Stimulated activated CD8-positive, alpha-beta memory T cell treated with anti-CD3 and anti-CD28 coated beads, Interleukin-15, amount 100 ng/mL, for 1 hour (primary cell): Measurements from ENCODE around the gene ZNF318.

Source experiments
- DNase-seq: peaks from one replicate; pipeline ENCODE4 v3.0.0-alpha.2; 2020; ENCODE audit warnings: low read depth

Gene ZNF318

DNA sequence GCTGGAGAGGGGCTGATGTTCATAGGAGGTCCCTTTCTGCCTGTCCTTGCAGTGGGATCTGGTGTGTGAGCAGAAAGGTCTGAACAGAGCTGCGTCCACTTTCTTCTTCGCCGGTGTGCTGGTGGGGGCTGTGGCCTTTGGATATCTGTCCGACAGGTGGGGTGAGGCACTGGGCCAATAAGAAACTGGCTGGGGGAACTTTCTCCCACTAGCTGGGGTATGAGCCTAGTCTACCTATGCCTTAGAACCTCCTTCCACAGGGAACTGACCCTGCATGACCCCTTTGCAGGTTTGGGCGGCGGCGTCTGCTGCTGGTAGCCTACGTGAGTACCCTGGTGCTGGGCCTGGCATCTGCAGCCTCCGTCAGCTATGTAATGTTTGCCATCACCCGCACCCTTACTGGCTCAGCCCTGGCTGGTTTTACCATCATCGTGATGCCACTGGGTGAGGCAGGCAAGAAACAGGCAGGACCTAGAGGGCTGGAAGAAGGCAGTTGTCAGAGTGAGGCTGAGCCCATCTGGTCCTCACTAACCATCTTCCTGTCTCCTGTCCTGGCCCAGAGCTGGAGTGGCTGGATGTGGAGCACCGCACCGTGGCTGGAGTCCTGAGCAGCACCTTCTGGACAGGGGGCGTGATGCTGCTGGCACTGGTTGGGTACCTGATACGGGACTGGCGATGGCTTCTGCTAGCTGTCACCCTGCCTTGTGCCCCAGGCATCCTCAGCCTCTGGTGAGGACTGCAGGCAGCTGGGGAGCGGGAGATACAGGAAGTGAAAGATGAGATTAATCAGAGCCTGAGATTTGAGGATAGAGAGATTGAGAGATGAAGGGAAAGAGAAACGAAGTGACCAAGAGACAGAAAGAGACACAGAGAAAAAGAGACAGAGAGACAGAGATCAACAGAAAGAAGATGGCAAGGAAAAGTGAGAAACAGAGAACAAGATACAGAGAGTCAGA lies 69.8 kb downstream of the ZNF318 start:
- DNase-seq: no peak

GRCh38 chr6:43298565-43299337 lies 70.7 kb downstream of the ZNF318 start:
- DNase-seq: no peak

DNA sequence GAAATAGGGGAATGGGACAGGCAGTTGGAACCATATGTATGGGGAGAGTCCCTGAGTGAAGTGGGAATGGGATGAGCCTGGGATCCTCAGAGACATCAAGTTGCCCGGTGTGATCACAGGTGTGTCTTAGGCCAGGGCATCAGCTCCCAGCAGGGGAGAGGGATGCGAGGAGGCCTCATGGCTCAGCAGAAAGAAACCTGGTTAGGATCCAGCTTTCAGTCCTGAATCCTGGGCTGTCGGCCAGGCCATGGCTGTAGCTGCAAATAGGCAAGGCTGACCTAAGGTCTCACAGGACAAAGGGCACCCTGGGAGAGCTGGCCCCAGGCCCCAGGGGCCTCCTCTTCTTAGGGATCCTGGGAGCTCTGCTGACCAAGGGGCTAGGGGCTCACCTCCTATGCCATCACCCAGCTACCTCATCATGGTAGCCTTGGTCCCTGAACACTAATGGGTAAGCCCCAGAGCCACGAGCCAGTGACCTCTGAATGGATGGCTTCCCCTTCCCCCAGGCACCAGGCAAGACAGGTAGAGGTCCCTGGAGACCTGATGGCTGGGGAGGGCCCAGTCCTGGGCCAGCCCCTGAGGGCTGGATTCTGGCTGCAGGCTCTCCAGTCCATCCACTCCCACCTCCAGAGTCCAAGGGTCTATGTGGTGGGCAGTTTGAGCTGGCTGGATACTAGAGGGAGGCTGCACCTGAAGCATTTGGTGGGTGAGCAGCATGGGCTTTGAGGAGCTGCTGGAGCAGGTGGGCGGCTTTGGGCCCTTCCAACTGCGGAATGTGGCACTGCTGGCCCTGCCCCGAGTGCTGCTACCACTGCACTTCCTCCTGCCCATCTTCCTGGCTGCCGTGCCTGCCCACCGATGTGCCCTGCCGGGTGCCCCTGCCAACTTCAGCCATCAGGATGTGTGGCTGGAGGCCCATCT lies 71.5 kb downstream of the ZNF318 start, which contains the start of gene SLC22A7:
SLC22A7 (plus strand) TSS at position 617 of the 921 bp plus-strand sequence; CDS start at position 716, 99 bp downstream.
- no peak for DNase-seq

- no peak for DNase-seq
These were observed 72.5 kb downstream of the ZNF318 start for GRCh38 chr6:43296780-43297497.

- DNase-seq: no peak
These were observed 74.0 kb downstream of the ZNF318 start for GRCh38 chr6:43295456-43295855.

GRCh38 chr6:43294536-43294935 lies 74.9 kb downstream of the ZNF318 start:
- no peak for DNase-seq

DNA sequence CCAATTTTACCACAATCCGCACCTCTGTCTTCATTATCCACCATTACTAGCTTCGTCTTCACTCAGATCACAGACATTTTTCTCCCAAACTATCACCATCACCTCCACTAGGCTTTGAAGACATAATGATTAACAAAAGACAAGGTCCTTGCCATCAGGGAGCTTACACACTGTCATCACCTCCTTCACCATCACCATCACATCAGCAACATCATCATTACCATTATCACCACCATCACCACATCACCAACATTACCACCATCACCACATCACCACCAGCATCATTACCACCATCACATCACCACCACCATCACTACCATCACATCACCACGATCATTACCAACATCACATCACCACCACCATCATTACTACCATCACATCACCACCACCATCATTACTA lies 75.7 kb downstream of the ZNF318 start:
- DNase-seq: no peak

- no peak for DNase-seq
These were observed 76.6 kb downstream of the ZNF318 start for GRCh38 chr6:43292763-43293318.

DNA sequence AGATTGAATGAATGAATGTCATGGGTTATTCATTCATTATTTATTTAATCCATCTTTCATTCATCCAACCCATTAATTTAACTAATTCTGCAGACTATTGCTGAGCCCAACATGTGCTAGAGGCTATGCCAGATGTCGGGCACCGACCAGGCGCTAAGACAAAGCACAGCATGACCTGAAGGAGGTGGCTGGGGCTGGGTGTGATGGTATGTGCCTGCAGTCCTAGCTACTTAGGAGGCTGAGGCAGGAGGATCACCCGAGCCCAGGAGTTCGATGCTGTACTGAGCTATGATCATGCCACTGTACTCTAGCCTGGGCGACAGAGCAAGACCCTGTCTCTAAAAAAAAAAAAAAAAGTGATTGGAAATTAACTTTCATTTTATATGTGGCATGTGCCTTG lies 77.1 kb downstream of the ZNF318 start:
- no peak for DNase-seq

GRCh38 chr6:43291708-43292107 lies 77.7 kb downstream of the ZNF318 start:
- DNase-seq: no peak

DNA sequence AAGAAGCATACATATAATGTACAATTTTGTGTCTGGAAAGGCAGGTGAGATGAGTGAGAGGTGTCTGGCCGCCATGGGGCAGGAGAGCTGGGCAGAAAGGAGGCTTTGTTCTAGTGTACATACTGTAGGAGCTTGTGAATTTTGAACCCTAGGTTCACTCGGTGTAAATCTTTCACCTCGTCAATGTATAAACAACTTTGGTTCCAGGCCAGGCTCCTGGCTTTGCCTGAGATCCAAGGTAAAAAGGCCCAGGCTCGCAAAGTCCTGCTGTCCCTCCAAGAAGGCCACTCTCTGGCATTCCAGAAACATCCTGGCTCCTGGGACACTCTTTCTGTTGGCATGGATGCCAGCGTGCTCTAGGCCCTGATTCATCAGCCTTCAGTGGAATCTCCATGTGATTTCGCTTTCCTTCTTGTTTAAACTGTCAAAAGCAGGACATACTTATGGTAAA lies 78.5 kb downstream of the ZNF318 start:
- no peak for DNase-seq

DNA sequence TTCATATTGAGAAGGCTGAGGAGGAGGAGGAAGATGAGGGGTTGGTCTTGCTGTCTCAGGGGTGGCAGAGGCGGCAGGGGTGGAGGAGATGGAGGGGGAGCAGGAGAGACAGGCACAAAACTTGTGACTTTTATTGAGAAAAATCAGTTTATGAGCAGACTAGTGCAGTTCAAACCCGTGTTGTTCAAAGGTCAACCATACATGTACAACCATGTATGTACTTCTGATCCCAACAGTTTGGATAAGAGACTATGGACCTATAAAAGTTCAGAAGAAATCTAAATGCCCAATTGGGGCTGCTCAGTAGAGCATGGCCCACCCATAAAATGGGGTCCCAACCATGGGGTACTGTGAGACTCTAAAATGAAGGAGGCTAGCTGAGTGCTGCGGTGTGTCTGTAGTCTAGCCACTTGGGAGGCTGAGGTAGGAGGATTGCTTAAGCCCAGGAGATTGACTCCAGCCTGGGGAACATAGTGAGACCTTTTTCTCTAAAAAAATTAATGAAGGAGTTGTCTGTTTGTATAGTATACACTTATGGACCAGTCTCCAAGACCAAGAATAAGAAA lies 79.0 kb downstream of the ZNF318 start:
- no peak for DNase-seq

DNA sequence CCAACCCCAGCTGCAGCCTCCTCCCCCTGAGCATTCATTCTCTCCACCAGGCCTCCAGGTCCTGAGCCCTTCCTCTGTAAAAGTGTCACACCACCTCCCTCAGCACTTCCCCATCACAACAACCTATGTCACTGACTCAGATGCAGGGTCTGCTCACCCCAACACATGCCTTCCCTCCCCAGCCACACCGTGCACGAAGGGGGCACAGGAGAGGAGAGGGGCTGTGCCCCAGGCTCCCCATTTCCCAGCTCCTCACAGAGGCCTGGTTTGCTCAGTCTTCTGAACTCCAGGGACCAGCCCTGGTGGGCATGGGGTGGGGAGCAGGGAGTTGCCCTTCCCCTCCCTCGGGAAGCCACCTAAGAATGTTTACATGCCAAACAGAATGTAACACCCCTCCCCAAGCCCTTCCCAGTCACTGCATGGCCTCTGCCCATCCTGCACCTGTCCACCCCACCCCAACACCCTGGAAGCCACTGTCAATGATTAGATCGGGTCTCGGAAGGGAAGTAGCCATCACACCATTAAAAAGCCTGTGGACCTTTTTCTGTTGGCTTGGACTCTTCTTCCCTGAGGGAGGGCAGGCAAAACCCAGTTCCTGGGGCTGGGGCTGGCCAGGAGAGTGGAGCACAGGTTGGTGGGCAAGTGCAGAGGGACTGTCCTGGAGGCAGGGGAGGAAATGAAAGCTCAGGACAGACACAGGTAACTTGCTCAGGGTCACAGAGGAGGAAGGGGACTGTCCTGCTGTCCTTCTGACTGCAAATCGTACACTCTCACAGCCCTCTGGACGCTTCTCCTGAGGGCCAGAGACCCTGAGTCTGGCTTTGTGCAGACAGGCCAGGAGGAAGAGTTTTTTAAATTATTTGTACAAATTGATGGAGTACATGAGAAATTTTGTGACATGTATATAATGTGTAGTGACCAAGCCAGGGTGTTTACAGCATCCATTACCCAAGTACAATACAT lies 81.4 kb downstream of the ZNF318 start:
- DNase-seq: no peak

DNA sequence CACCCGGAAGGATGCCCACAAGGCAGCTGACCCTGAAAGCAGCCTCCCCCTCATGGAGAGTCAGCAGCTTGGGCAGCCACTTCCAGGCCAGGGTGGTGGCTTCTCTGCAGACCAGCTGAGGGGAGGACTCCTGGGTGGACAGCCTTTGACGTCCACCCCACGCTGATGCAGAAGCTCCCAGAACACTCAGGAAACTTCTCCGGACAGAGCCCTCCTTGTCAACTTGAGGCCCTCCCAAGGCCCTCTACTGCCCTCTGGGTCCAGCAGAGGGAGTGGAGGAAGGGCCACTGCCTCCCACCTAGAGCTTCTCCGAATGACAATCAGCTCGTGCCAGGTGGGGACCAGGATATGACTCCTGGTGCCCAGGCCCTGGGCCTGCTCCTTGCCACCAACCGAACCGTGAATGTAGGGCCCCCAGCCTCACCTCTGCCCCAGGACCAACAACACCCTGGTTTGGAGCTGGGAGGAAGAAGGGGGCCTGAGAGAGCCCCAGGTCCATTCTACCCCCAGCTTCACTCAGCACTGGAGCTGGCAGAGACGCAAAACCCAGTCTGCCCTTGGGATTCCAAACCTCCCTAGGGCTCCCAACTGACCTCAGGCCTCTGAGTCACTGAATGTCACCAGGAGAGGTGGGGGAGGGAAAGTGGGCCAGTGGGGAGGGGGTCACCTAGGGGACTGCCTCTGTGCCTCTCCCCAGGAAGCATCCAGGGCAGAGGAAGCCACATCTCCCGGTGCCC lies 82.3 kb downstream of the ZNF318 start:
- no peak for DNase-seq

DNA sequence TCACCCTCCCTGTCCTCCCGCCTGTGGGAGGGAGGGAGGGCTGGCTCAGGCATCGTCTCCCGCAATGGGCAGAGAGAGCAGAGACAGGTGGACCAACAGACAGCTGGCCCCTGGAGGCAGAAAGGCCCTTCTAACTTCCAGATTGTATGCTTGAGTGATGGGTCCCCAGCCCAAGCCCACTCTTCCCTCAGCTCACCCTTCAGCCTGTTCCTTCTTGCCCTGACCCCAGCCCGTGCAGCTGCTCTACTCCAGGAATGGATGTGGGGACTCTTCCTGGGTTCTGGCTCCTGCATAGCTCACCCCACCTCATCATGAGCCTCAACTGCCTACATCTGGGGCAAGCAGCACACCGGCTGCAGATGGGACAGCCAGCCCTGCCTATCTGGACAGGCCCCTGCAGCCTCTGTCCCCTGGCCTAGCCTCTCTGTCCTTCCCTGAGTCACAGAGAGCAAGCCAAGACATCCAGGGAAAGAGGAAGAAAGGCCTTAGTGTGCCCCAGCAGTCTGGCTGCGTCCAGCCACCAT lies 82.9 kb downstream of the ZNF318 start:
- DNase-seq: no peak
